ENCODE results near the gene NTSR1.

DNA sequence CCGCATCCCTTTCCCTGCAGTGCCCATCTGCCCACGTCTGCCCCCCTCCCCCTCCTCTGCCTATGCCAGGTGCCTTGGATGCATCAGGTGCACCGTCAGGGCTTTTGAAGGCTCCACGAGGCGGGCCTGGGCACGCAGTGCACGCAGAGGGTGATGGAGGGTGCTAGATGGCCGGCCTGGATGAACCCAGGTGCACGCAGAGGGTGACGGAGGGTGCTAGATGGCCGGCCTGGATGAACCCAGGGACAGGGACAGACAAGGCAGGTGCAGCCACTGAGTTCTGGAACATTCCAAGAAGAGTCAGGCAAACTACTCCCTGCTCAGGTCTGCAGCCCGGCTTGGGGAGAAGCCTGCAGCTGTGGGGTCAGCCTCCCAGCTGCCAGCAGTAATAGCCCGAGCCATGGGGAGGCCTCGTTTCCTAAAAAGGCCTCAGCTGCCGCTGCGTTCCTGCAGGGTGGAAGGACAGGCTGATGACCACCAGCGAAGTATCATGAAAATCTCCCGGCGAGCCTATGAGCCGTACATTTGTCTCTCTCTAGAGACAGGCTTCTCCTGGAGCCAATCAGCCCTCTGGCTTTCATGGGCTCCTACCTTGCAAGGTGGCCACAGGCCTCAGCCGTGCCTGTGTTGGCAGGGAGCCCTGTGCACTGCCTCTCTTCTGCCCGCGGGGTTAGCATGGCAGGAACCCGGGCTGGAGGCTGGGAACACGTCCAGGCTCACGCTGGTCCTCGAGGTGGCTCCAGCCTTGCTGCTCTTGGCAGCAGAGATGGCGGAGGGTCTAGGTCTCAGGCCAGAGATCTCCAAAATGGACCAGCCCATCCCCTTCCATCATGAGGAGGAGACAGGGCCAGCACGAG is 29.6 kb downstream of the NTSR1 start:
- TF ChIP-seq CTCF (conservative IDR thresholded peaks at IDR 0.05; ENCODE audit: low read depth in 2 of 2) (no peak), POLR2AphosphoS5 (IDR thresholded peaks at IDR 0.05; ENCODE audit: low read depth) (no peak), EZH2 (IDR thresholded peaks at IDR 0.05; ENCODE audit: low read depth, unreplicated experiment) (no peak), JUNB (IDR thresholded peaks at IDR 0.05; ENCODE audit: unreplicated experiment) (no peak), EZH2phosphoT487 (IDR thresholded peaks at IDR 0.05; ENCODE audit: unreplicated experiment) (no peak), STAT1 (IDR thresholded peaks at IDR 0.05; ENCODE audit: unreplicated experiment) (no peak), REST (IDR thresholded peaks at IDR 0.05; ENCODE audit: unreplicated experiment) (no peak), NANOG (IDR thresholded peaks at IDR 0.05; ENCODE audit: borderline replicate concordance) (no peak), CREB1 (CRISPR knock-in tag; IDR thresholded peaks at IDR 0.05; ENCODE audit: low read depth) (no peak), ZNF331 (CRISPR knock-in tag; IDR thresholded peaks at IDR 0.05; ENCODE audit: low read depth) (no peak), ZNF114 (CRISPR knock-in tag; IDR thresholded peaks at IDR 0.05) (no peak), ZNF462 (CRISPR knock-in tag; IDR thresholded peaks at IDR 0.05) (no peak)
- TF ChIP-seq, protein P1, sequence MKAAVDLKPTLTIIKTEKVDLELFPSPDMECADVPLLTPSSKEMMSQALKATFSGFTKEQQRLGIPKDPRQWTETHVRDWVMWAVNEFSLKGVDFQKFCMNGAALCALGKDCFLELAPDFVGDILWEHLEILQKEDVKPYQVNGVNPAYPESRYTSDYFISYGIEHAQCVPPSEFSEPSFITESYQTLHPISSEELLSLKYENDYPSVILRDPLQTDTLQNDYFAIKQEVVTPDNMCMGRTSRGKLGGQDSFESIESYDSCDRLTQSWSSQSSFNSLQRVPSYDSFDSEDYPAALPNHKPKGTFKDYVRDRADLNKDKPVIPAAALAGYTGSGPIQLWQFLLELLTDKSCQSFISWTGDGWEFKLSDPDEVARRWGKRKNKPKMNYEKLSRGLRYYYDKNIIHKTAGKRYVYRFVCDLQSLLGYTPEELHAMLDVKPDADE (IDR thresholded peaks at IDR 0.05) = no peak

Data from GM23338 (cell line).